Pulmonary artery endothelial cell (primary cell): Measurements from ENCODE around the gene SPATS1. TPM values are rescaled to one million over a fixed set of nuclear protein-coding genes. Genes with fewer than 3 reads are reported as not detected.

Source experiments
- DNase-seq: peaks from one replicate; pipeline ENCODE4 v3.0.0-alpha.2; 2011; ENCODE audit warnings: low read depth, low spot score
- total RNA-seq: library from RNA; depleted of rRNA; stranded (reverse); fragments of >200 nt; gene quantifications from 2 replicates; pipeline ENCODE4 v1.2.3, GENCODE V29; 2014

The SPATS1 gene, protein sequence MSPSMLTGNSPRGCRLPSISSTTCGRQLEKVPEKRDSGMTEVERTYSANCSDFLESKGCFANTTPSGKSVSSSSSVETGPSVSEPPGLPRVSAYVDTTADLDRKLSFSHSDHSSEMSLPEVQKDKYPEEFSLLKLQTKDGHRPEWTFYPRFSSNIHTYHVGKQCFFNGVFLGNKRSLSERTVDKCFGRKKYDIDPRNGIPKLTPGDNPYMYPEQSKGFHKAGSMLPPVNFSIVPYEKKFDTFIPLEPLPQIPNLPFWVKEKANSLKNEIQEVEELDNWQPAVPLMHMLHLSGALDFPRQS
- total RNA-seq, result not detected in 2 replicates

DNA sequence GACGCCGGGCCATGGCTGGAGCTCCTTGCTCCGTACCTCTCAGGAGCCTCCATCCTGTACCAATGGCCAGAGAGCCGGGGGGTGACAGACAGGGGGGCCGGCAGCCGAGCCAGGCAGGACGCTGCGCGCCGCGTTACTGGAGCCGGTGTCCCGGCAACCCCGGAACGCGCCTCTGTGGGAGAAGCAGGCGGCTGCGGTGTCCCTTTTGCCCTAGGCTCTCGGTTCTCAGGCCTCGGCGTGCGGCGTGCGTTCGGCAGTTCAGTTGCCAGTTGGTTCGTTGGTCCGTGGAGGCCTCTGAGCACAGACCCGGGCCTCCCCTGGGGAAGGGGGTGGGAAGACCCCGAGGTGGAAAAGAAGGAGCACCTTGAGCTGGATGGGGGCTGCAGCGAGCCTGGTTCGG is at the start of gene SPATS1:
TSS of gene SPATS1 (plus strand) at position 162 of the 400 bp plus-strand sequence. CDS start 446 bp downstream, outside the sequence.
- DNase-seq, result no peak

DNA sequence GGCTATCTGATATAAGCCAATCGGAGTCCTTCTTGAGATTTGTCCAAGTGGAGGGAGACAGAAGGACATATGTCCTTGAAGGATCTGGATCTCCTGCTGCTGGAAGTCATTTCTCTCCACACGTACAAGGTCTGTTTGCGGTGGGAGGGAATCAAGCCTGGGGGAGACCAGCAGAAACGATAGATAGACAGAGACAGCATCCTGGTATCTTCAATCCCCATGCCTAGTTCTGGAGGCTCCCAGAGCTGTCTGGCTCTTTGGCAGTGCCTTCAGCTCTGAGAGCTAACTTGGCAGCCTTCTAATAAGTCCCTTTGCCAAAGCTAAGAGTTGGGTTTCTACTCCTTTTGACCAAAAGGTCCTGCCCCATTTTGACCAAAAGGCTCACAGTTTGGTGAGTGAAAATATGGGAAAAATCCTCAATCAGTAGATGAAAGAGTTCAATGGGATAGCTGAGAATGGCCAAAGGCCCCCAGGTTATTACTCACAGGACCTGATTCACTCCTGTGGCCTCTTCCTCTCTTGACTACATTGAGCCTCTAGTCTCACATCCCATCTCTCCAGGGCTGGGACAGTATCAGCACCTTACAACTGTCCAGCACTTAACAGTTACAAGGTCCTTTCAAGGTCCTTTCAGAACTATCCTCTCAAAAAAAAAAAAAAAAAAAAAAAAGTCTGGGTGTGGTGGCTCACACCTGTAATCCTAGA is 49.6 kb upstream of the SPATS1 start:
- DNase-seq, result no peak

DNA sequence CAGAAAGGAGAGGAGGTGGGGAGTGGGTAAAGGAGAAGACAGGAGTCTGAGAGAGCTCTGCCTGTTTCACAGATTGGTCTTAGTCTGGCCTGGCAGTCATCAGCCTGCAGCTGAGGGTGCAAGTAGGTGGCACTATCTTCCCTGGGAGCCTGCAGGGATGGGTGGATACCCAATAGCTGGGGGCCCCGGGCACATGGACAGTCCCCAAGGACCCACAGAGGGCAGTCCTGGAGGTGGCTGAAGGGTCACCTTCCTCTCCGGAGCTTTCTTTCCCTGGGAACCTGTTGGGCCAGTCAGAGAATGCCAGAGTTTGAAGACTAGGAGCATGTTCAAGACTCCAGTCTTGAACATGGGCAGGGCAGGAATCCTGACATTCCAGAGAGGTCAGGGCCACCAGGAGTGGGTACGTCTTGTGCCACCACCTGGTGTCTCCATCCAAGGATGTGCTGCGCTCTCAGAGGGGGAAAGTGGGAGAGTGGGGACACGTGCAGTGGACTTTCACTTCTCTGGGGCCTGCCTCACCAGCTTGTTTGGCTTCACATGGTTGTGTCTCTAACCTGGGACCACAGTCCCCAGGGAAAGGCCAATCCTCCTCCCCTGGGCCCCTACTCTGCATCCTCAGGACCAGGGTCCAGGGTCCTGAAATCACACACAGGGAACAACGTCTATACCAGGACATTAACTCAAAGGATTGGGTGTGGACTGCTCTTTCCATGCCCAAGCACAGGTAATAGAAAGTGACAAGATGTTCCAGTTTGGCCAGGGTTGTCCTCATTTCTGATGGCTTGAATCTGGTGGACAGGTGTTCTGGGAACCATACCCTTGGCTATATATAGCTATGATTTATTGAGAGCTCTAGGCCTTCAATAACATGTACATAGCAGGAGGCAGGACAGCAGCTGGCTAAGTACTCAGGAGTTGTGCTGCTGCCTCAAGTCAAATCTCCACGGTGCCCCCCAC is 47.3 kb upstream of the SPATS1 start:
- no peak for DNase-seq

DNA sequence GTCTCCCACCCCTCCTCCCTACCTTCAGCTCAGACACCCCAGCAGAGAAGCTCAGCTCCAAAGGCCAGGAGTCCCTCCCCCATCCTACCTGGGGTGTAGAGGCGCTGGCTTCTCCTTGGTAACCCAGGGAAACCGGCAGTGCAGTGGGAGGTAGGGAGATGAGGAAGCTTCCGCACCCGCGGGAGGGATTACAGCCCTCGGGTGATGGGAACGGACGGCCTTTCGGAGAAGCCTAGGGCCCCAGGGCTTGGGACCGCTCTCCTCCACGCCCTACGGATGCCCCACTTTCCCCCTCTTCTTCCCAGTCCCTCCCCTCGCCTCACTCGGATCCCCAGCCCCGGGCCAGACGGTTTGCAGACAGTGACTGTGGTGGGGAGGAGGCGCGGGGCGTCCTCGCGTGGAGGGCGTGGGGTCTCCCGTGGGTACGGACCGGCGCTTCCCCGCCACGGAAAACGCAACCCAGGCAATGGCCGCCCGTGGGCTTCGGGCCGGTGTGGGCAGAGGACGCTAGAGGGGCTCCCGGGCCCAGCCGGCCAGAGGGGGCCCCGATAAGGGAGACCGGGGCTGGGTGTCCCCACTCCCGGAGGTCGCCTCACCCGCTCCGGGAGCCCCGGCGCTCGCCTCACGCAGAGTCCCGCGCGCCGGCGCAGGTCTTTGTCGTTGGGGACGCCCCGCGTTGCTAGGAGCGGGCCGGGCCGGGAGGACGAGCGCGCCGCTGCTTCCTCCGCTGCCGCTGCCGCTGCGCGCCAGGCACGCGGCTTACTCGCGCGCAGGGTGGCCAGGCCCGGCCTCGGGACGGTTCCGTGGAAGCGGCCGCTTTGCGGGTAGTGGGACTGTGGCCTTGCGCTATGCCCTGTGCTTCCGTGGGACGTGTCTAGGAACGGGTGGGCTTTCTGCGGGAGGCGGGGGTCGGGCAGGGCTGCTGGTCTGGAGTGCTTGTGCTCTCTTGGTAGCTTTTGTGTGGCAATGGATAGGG is 45.1 kb upstream of the SPATS1 start:
- no peak for DNase-seq

DNA sequence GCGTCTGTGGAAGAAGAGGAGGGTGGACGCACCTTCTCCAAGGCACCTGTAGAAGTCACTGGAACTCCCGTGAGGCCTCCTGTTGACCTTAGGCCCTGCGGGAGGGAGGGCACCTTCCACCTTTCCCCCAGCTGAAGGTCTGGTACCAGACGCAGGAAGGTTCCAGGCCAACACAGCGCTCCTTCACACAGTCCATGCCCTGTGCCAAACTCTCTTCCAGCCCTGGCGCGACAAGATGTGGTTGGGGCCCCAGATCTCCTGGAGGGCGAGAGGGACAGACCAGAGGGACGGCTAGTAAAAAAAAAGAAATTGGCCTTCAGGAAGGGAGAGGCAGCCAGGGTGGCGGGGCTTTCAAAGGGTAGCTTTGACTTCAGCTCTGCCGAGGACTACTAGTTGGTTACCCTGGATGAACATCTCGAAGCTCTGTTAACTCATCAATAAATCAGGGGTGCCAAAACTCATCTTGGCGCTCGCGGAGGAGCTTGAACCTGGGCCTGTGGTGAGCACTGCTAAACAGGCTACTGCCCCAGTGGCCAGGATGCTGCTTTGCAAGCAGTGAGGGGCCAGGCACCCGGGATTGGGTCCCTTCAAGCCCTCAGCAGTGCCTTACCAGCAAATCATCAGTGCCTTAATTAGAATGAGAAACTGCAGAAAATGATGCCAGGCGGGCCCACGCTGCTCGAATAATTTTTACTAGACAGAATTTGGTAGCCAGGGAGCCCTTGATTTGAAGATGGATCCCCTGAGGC is 44.2 kb upstream of the SPATS1 start:
- DNase-seq, result no peak

DNA sequence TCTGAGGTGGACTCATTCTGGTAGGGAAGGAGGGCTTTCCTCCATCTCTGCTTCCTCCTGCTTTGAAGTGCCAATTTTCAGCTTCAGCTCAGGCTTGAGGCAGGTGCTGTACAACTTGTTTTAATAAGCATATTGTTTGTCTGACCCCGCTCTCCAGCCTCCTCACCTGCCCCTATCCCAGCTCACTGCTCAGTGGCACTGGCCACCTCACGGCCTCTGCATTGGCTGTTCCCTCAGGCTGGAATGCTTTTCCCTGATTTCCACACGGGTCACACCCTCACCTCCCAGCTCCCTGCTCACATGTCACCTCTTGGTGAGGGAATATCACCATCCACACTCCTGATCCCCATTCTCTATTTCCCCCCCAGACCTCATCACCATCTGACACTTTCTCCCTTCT is 43.6 kb upstream of the SPATS1 start:
- no peak for DNase-seq

DNA sequence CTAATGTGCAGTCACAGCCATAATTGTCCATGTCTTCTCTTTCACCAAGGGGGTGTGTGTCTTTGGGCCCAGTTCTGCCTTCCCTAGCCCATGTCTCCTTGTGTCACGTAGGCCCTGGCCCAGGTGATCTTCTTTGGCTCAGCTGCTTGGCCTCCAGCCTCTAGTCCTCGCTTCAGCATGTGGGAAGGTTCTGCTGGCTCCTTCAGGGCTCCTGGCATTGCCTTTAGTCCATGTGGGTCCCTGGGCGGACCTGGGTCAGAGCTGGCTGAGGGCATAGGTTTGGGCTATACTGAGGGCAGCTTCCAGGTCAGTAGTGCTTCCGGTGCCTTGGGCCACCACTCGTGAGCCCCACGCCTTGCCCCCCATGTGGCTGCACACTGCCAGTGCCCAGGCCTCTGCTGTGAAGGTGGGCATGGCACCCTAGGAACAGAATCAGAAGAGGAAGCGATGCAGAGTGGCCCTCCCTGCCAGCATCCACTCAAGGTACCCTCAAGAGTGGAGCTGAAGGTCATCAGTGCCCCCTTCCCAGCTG is 42.1 kb upstream of the SPATS1 start:
- DNase-seq, result no peak

DNA sequence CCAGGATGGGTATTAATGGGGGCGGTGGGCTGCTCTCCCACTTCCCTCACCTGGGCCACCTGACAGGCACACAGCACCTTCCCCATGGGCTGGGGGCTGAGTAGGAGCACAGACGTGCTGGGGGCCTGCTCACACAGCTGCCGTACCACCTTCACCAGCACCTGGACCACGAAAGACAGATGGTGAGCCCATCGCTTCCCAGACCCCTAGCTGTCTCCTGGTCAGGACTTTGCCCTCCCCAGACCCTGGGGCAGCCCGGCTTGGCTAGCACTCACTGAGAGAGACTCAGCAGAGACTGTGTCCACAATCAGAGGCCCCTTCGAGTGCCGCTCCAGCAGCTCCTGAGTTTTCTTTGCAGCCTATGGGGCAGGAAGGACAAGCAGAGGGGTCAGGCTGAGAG is 41.3 kb upstream of the SPATS1 start:
- no peak for DNase-seq

DNA sequence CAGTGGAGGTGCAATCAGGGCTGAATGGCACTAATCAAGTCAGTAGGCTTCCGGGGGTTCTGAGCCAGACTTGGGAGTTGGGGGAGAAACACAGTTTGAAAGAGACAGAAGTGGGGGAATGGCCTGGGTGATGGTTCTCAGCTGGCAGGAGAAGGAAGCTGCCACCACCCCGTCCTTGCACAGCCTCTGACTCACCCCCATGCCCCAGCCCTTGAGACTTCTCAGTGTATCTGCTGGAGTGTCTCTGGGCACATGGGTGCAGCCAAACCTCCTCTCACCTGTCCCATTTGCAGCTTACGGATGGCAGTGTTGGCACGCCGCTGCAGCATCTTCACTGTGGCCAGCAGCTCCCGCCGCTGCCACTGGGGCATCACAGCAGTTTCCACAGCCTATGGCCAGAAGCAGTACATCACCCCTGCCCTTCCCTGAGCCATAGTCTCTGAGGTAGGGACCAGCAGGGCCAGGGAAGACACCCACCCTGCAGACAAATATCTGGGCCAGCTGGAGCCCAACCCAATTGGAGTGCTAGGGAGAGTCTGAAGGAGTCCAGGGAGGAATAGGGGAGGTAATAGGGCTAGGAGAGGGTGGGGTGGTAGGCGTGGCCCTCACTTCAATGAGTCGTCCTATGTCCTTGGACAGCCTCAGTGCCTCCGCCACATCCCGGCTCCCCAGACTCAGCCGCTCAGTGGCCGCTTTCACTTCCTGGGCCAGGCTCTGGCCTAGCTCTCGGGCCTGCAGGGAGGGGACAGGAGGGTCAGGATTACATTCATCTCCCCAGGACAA is 40.5 kb upstream of the SPATS1 start:
- DNase-seq, result no peak

DNA sequence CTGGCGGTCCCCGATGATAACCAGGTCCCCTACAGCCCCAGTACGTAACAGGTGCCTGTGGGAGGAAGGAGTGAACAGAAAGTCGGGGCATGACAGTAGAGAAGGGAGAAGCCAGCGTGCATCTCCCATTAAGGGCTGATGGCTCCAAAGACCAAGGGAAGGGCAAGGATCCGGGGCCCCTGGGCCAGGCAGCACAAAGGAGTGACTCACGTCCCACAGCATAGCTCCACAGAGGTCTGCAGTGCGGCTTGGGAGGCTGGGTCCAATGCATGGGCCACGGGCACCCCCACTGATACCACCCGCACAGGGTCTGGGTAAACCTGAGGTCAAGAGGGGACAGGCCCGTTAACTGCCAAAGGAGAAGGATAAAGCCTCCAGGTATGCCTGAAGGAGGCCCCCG is 39.6 kb upstream of the SPATS1 start:
- DNase-seq, result no peak

DNA sequence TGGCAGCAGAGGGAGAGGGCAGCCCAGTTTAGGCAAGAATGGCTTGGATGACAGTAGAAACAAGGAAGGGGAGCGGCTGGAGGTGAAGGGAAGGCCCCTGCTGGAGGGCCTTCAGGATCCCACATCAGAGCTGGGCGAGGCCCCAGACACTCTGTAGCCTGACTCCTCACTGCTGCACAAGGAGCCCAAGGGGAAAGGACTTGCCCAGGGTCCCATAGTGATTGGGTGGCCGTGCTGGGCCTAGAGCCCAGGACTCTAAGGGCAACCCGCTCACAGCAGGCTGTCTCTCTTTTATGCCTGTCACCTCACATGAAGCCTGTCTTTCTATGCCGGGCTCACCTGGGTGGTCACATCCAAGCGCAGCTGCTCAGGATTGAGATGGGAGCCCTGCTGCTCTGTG is 38.6 kb upstream of the SPATS1 start:
- DNase-seq, result no peak

DNA sequence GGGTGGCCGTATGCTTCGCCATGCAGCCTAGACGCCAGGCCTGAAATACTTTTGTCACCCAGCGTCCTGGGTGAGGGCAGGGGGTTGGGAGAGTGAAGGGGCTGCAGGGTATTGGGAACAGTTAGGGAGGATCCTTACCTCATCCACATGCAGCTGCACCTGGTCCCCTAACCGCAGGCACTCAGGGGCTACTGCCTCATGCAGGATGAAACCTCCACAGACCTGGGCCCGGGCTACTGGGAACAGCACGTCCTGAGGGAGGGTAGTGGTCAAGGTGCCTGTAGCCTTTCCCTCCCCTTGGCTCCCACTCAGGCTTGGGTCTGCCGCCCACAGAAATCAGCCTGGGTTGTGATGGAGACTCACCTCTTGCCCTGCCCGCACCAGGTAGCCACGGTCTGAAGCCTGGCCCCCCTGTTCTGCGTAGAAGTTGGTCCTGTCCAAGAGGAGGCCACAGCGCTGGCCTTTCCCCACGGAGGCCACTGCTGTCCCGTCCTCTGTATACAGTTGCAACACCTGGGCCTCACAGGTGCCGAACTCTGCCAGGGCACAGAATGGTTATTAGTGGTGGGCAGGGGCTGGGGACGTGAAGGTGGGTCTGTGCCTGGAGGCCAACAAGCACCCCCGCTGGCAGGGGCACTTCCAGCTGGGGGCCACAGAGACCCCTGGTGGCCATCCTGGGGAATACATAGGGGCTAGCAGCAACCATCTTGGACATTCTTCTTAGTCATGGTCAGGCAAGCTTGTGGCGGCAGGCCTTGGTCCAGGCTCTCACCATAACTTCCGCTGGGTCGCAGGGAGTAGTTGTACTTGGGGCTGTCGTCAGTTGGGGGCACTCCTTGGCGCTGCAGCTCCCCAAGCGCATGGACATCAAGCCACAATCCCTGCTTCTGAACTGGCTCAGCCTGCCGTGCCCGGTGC is 37.9 kb upstream of the SPATS1 start:
- no peak for DNase-seq

DNA sequence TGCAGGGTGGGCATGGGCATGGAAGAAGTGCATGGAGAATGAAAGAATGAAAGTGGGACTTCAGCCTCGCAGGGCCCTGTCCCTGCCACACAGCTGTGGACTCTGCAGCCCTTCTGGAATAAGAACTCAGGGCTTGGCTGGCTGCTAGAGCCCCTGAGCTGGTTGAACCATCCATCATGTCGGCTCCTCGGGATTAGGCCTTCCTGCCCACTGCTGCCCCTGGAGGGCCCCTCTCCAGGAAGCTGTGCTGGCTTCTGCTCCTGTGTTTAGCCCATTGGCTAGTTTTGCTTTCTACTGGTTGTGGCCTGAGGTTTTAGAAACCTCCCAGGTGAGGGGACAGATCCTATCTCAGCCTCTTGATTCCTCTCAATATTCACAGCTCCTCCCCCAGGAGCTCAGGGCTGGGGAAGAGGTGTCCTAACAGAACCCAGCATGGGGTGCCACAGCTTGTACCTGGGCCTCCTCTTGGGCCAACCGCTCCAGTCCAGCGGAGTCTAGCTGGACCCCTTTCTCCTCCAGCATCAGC is 37.2 kb upstream of the SPATS1 start:
- no peak for DNase-seq

DNA sequence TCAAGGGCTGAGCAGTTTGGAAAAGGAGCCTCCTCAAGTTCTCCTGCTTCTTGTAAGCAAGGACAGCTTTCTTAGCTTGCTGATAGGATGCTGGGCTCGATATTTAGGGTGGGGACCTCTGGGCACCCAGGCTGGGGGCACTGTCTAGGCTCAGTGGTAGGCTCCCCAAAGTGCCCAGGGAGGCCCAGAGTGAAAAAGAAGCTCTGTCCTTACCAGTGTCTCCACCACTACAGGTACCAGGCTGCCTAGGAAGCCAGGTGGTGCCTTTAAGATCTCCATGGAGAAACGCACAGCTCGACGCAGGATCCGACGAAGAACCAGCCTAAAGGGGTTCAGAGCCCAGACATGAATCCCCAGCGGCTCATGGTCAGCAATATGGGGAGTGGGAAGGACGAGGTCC is 35.7 kb upstream of the SPATS1 start:
- DNase-seq, result no peak

DNA sequence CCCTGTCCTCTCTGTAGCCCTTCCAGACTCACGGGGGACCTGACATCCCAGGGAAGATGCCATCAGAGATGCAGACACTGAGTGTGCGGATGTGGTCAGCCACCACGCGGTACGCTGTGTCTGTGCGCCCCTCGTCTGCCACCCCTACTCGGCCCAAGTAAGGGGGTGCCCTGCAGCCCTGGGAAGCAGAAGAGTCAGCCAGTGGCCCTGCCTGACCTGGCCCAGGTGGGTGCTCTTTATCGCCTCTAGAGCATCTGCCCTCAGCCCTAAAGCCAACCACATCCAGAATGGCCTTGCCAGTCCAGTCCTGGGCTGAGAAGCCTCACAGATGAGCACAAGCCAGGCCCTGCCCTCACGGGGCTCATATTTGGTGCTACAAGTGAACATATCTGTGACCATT is 35.2 kb upstream of the SPATS1 start:
- DNase-seq, result no peak

DNA sequence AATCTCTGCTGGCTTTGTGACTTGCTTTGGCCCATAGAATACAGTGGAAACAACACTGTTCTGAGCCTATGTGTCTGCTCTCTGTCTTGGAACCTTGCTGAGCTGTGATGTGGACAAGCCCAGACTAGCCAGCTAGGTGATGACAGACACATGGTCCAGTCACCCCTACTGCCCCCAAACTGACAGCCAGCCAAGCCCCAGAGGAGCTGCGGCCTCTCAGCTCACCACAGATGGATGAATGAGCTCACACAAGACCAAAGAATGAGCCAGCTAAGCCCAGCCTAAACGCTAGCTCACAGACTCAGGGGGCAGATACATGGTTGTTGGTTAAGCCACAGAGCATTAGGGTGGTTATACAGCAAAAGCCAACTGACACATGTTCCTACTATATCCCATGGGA is 33.4 kb upstream of the SPATS1 start:
- DNase-seq, result no peak

DNA sequence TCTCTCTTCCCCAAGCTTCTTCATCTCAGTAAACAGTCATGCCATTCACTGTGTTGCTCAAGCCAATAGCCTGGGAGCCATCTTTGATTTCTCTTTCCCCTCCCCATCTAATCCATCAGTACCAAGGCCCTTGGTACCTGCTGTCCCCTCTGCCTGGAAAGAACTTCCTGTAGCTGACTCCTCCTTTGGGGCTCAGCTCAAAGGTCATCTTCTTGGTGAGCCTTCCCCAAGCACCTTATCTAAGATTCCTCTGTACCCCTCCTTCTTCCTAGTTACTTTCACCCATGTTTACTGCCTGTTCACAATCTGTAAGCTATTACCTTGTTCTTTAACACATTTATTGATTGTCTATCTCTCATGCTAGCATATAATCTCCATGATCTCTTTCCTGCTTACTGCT is 32.8 kb upstream of the SPATS1 start:
- DNase-seq, result no peak

DNA sequence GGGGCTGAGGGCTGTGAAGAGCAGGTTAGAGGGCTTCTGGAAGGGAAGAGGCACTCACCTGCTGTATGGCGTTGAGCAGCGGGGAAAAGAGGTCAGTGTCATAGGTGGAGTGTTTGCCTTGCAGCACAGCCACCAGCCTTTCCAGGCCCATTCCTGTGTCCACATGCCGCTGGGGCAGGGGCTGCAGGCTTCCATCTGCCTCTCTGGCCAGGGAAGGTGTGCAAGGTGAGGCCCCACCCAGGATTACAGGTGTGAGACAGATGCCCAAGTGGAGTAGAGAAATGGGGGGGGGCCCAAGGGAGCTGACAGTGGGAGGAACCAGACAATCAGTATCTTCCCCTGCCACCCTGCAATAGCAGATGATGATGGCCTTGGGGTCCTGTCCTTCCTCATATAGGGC is 32.2 kb upstream of the SPATS1 start:
- no peak for DNase-seq
